Measurements from ENCODE around the gene PHLDA3.
"Not testable (repeated sequence)": the region's sequence is repeated elsewhere in the genome, so short reads cannot be mapped to it uniquely, and the experiment has no call there.

The PHLDA3 gene

DNA sequence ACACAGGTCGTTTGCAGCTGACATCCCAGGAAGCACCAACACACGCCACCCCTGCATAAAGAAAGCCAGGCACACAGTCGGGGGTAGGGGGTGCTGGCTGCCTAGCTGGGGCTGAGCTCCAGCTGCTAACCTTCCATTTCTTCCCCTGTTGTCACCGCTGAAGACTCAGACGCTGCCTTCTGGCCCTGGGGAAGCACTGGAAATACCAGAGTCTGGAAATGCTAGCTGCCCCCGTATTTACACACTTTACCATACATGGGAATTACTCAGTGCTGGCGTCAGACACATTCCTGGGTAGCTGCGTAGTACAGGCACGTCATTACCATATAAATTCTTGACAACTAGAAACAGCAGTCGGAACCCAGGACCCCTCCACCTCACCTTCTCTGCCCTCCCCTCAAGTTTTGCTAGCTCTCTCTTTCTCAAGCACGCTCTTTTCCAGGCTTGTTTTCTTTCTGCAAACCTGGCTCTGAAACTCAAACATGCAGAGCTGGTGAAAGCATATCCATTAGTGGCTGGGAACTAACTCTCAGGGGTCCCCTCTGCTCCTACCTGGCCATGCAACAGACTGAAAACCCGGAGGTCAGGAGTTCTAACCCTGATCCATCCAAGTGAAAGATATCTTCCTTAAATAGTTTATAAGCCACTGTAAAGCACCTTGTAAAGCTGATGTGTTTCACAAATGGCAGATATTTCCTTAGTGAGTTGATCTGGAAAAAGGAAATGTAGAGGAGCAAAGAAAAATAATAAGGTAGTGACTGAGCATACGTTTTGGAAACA is 34.6 kb upstream of the PHLDA3 start:
- peak; percentile 23 for DNase-seq

DNA sequence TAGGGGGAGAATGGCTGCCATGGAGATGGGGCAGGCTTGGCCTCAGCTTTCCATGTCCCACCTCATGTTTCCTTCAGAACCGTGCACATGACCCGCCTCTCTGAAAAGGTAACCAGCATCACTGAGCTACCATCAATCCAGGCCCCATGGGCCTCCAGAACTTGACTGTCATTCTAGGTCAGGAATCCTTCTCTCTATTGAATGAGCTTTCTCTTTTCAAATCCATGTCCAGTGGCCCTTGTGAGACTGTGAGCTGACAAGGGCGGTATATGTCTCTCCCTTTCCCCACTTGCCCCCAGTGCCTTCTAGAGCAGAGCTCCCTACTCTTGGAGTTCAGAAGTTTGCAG is 33.5 kb upstream of the PHLDA3 start:
- no peak for DNase-seq

DNA sequence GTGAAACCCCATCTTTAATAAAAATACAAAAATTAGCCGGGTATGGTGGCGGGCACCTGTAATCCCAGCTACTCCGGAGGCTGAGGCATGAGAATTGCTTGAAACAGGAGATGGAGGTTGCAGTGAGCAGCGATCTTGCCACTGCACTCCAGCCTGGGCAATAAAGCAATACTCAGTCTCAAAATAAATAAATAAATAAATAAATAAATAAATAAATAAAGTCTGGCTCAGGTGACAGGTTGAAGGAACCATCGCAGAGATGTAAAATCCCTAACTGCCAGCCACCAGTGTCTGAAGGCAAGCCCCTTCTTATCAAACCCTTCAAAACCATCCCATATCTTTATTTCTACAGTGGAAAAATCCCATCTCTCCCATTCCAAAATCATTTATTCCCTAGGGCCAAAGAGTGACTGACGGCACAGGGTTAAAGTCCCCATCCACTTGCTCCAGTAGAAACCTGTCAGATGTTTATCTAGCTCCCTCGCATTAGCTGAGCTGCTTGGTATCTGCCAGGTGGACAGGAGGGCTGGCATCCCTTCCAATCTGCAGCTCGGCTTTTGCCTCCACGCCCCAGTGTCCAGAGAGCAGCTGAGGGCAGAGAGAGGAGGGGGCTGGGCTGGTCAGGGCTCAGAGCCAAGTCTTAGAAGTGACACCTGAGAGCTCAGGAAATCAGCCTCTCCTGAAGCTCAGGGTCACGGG is 33.0 kb upstream of the PHLDA3 start:
- DNase-seq: peak; percentile 75

DNA sequence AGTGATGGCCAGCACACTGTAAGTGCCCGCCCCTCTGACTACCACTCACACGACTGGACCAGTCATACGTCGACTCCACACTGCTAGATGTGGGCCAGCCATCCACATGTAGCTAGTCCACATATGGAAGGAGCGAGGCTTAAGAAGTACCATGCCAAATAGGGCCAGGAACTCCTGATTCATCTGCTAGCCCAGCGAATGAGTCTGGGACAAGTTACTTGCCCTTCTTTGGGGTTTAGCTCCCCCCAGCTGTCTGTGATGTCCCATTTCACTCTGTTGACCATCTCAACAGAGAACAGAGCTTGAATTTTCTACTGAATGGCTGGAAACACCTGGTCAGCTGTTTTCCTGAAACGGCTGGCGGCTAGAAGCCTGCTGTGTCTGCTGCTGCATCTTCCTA is 32.2 kb upstream of the PHLDA3 start:
- no peak for DNase-seq

DNA sequence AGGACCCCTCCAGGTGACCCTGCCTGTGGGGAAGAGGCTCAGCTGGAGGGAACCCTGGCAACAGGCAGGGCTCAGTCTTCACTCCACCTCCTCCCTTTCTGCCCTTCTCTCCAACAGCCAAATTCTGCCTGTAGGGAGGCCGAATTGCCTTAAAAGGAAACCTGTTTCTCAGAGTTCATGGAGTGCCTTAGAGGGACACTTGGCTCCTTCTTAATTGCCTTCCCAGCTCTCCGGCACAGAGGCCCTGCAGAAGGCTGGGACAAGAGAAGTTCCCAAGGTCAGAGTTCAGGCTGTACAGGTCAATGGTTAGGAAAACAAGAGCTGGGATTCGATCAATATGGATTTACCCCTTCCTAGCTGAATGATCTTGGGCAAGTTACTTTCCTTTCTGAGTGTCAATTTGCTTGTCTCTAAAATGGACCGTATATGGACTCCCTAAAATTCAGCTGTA is 31.7 kb upstream of the PHLDA3 start:
- DNase-seq: no peak

DNA sequence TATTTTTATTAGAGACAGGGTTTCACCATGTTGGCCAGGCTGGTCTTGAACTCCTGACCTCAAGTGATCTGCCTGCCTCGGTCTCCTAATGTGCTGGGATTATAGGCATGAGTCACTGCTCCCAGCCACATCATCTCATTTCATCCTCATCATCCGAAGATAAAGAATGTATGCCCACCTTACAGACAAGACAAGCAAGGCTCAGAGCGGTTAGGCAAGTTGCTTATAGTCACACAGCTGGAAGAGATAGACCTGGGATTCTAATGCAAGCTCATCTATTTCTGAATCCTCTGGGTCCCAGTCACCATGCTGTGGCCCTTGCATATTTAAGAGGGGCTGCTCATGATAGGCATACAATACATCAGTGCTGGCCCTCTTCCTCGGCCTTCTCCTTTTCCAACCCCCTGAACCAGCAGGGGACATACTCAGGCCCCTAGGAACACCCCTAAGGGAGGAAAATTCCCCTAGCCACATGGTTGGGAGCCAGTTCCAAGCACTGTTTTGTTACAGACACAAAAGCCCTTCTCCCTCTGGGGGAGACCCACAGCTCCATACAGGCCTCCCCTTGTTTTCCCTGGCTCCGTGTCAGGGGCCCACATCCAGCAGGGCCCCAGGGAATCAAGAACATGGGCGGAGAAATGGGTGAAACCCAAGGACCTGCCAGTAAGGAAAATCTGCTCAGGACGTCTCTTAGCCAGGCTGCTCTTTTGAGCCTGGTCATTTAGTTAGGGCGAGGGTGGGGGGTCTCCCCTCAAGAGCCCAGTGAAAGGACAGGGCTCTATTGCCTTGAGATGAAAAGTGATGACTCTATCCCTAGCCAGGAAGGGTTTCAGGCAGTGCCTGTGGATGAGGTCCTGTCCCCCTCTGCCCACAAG is 31.0 kb upstream of the PHLDA3 start:
- no peak for DNase-seq

DNA sequence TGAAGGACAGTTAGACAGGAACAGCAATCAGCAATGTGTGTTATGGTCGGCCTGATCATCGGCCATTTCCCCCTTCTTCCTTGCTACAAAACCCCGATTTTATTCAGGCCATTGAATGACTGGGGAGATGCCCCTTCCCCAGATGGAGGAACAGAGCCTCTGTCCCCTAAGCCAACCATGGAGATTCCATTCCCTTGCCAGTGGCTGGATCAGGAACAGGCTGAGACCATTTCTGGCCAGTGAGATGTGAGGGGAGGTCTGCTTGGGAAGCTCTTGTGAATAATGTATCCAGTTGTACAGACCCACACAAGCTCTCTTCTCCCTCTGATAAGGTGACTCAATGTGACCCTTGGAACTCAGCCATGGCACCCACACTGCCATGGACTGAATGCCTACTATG is 30.2 kb upstream of the PHLDA3 start:
- no peak for DNase-seq

DNA sequence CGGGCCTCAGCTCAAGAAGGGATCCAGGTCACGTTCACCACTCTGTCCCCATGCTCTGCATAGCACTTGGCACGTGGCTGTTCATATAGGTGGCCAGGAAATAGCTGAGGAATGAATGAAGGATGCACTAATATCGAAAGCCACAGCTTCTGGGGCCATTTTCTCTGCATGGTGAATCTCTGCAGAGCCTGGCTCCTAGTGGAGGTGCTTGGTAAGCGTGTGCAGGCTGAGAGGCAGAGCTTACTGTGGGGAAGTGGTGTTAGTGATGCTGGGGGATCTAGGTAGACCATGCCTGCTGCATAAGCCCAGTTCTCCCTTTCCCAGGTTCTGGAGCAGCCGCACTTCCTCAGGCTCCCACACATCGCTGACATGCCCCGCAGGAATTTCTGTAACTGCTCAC is 29.6 kb upstream of the PHLDA3 start:
- DNase-seq: no peak

DNA sequence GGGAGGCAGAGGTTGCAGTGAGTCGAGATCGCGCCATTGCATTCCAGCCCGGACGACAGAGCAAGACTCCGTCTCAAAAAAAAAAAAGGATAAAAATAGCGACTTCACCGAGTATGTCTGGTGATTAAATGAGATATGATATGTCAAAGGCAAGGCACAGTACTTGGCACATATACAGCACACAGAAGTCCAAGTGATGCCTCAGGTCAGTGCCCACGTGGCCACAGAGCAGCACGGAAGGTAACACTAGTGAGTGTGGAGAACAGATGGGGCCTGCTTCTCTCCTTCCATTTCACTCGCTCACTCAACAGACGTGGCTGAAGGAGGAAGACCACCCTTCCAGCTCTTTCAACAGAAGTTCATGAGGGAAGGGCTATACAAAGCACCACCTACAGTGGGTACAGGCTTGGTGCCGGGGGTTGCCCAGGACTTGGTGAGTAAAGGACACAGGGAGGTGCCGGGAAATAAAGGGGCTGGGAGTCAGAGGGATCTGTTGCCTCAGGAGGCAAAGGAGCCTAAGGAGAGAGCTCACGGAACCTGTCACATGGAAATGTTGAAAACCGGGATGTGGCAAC is 29.0 kb upstream of the PHLDA3 start:
- no peak for DNase-seq

DNA sequence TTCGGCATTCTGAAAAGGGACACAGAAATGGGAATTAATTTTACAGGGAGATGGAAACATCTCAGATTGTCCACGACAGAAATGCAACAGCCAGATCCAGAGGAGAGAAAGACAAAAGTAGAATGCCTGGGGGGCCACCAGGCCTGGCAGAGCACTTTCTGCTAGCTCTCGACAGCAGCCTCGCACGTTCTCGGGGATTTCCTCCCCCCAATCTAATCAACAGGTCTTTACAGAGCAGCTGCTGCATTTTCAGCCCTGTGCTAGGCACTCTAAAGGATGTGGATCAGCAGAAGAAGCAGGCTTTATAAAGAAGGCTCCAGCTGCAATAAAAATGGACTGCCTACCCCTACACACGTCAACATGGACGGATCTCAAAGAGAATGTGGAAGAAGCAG is 27.3 kb upstream of the PHLDA3 start:
- DNase-seq: no peak

DNA sequence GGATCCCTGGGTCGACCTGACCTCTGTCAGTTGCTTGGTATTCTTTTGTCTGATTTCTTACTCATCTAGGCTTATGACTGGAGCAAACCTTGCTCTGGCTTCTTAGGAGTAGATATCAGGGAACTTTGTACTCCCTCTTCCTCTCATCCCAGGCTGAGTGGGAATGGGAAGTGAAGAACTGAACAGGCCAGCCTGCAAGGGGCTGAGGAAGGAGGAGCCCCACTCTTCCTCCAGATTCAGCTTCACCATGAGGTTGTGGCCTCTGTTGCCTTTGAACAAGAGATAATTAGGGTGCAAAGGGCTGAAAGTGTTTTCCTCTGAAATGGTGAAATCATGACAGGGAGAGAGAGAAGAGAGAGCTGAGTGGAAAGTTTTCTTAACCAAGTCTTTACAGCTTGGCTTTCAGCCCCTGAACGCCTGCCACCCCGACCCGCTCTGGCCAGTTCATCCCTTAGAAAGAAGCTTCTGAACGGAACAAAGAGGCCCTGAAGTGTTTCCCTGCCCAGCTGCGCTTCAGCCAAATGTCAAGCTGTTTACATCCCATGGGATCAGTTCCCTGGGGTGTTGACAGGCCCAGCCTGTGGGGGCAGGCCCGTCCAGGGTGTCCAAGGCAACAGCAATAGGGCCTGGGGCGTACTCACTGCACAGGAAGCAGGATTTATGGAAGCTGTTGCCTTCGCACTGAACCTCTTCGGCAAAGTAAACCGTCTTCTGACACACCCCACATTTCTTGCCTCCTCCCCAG is 26.7 kb upstream of the PHLDA3 start:
- peak; percentile 56 for DNase-seq

DNA sequence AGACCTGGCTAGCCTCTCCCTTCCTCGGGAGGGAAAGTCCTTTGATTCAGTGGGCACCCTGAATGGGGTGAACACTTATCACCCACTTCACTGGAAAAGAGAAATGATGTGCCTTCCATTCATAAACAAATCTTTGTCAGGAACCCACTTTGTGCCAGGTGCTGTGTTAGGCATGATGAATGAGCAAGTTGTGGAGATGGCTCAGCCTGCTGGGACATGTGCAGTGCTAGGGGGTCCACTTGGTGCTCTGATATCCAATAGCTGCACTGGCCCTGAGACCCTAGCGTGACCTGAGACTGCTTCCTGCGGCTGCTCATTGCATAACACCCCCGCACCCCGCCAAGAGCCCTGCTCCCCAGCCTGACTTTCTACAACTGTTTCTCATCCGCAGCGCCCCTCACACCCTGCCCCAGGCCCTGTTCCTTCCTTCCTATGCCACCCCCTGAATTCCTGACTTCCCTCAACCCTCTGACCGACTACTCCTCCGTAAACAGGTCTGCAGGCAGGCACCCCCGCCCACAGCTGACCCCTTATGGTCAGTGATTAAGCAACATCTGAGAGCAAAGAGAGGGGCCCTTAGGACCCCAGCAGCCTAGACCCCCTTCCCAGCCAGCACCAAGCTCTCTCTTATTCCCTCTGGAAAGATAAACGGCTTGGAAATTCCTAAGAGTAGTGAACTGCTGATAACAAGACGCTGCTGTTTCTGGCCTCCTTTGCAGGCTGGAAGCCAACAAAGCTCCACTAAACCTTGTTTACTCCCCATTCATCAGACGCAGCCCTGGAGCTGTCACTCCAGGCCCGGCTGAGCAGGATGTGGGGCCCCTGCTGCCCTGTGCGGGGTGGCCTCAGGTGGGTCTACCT is 25.0 kb upstream of the PHLDA3 start:
- no peak for DNase-seq

DNA sequence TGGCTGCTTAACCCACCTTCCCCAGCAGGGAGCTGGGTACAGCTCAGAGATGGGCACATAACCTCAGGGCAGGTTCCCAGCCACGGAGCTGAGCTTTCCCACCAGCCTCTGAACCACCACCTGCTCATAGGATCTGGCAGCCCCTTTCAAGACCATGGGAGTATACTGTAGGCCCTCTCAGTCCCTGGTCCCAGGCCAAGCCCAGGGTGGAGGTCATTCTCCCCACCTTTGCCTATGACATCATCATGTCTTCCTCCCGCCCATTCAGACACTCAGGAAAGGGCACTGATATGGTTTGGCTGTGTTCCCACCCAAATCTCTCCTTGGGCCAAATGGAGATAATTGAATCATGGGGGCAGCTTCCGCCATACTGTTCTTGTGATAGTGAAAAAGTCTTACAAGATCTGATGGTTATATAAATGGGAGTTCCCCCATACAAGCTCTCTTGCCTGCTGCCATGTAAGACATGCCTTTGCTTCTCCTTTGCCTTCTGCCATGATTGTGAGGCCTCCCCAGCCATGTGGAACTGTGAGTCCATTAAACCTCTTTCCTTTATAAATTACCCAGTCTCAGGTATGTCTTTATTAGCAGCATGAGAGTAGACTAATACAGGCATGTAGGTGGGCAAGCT is 24.2 kb upstream of the PHLDA3 start:
- not testable (repeated sequence) for DNase-seq

DNA sequence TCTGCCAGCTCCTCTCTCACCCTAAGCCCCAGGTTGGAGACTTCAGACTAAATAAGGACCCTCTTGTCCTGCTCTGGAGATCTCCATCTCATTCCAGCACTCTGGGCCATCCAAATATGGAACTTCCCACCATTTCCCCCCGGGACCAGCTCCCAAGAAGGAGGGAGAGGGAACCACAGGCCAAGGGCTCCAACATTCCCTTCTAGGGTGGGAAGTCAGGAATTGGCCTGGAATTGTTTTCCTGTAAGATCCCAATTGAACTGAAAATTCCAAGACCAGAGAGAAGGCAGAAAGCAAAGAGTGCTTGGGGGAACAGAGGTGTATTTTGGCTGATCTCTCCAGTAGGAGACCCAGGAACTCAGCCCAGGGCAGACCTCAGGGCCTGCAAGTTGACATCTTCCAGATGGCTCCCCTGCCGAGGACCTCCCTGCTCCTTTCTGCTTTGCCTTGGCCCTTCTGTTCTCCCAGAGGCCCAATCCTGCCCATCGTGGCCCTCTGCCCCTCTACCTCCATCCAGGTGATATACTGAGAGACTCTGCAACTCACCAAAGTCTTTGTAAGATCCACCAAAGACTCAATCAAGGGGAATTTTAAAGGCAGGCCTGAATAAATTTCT is 23.0 kb upstream of the PHLDA3 start:
- no peak for DNase-seq

DNA sequence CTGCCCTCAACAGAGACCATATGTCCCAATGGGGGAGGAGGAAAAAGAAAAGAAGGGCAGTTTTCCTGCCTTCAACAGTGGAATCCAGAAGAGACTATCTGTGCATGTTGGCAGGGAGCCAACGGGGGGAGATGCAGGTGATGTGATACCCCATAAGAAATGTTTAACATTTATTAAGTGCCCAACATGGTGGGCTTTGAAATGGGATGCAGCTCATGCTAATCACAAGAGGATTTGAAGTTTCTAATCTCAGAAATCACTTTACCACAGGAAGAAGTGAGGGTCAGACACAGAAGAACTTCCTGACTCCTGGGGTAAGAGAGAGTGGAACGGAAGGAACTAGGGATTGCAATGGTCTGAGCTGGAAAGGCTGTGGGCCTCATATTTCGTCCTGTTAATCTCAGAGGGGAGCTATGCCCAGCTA is 21.7 kb upstream of the PHLDA3 start:
- DNase-seq: no peak

DNA sequence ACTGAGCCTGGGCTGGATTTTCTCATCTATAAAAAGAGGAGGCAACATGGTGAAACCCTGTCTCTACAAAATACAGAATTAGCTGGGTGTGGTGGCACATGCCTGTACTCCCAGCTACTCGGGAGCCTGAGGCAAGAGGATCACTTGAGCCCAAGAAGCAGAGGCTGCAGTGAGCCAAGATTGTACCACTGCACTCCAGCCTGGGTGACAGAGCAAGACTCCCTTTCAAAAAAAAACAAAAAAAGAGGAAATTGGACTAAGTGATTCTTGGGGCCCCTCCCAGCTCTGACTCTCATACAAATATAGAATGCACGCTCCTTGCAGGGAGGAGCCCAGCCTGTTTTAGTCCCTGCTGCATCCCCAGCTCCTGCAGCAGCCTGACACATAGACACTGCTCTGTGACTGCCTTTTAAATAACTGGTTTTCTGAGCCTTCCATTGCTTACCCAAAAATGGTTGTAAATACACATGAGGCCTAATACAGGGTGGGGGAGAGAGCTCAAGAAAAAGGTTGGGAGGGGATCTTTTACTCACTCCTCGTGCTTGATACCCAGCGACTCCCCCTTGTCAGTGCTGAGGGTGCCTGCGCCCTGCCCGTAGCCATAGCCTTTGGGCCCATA is 20.8 kb upstream of the PHLDA3 start:
- DNase-seq: no peak

DNA sequence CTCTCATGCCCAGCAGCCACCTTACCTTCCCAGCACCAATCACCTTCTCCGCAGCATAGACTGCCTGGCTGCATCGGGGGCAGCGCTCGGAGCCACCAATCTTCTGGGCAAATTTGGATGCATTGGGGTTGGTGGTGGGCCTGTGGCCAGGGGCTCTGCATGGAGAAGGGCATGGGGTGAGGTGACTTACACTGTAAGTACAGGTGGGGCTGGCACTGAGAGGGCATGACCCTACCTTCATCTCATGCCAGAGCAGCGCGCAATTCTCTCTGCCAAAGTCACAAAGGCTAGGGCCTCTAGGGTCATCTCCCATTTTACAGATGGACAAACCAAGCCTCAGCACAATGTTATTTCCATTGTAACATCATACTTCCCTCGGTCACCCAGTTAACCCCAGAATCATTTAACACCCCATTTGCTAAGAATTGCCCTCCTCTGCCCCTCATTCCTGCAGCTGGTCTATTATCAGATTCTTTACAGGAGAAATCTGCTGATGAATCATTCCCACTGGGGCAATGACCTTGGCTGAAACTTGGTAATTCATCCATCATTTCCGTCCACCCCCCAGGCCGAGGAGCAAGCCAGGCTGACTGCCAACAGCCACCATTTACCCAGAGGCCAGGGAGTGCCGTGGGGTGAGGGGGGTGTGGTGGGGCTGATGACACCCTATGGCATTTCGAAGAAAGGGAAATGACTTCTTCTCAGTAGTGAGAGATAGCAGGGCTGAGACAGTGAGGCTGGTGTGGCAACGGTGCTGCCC is 20.0 kb upstream of the PHLDA3 start:
- DNase-seq: no peak

DNA sequence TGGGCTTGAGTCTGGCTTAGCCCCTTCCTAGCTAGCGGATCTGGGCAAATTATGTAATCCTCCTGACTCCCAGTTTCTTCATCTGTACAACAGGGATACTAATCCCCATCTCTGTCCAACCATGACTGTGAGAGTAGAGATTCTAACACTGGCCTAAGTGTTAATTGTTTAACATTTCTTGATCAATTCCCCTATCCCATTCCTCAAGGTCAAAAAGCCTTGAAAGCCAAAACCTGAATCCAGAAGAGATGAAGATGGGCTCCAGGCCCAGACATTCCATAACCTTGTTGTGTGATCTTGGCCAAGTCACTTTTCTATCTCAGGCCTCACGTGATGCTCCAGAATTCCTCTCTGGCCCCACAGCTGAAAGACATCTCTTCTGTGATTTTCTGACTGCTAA is 18.8 kb upstream of the PHLDA3 start:
- DNase-seq: no peak

DNA sequence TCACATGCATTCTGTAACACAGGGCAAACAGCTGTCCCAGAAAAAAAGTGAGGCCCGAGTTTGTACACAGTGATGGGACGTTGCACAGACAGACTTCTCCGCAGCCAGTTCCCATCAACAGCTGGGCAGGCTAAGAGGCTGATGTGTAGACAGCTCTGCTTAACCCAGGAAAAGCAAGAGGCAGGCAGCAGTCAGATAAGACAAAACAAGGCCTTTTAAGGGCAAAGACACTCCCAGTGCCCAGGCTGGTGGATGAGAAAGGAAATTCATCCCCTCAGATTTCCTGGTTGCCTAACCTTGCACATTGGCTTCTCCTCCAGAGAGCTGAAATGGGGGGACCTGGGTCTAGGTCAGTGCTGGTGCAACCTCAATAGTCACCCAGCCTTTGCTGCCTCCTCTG is 17.2 kb upstream of the PHLDA3 start:
- no peak for DNase-seq
